SH-SY5Y (cell line): ENCODE measurements around the gene ELK3.

Experiments
- GATA2 ChIP-seq: IDR thresholded peaks from 2 replicates; pipeline ENCODE4 v1.6.1; 2011; ENCODE audit warnings: mild to moderate bottlenecking, low read depth, low read length
- GATA3 ChIP-seq: IDR thresholded peaks from 2 replicates; pipeline ENCODE4 v1.6.1; 2011; ENCODE audit warnings: low read depth, mild to moderate bottlenecking, low read length, moderate library complexity

DNA sequence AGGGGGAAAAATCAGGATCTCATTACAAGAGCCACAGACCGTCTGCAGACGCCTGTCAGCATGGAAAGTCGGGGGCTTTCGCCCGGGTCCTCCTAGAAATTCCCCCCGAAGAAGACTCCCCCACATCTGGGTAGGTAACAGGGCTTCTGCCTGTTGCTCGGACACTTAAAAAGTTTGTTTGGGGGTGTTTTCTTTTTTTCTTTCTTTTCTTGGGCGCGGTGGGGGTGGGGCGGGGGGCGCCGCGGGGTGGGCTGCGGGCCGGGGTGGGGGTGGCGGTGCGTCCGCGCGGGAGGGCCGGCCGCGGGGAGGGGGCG lies 358 bp downstream of the ELK3 start:
- TF ChIP-seq GATA3 (no peak), GATA2 (no peak)
